OCI-LY7 (cell line): Measurements from ENCODE around the gene PKD1. TPM values are rescaled to one million over a fixed set of nuclear protein-coding genes. Genes with fewer than 3 reads are reported as not detected.

Experiments
- BruUV-seq: library from RNA; stranded (reverse); fragments of 400-500 nt; replicated peaks from 2 replicates; lab custom pipeline; 2021; lab: Mats Ljungman, UMichigan
- CTCF ChIA-PET: fragments of 300-600 bp; sonication (Branson Sonifier 250); formaldehyde crosslinking; loops from one replicate; lab custom pipeline; 2022; ENCODE audit warnings: antibody characterized with exemption; ENCODE audit not compliant: unreplicated experiment; lab: Charles Lee
- POLR2A ChIA-PET: fragments of 300-600 bp; sonication (Branson Sonifier 250); formaldehyde crosslinking; loops from one replicate; lab custom pipeline; 2022; ENCODE audit warnings: antibody characterized with exemption; lab: Charles Lee
- DNase-seq: peaks from one replicate; pipeline ENCODE4 v3.0.0-alpha.2; 2015; ENCODE audit warnings: low spot score
- H2AFZ ChIP-seq: fragments of 200-600 bp; sonication (generic), shearing (Covaris generic); 2 replicates; pipeline ENCODE4 v1.6.1; 2014; ENCODE audit warnings: mild to moderate bottlenecking, antibody characterized with exemption, low read length, moderate library complexity
- H3K27ac ChIP-seq: fragments of 200-600 bp; sonication (generic); 2 replicates; pipeline ENCODE4 v1.5.1; 2014; ENCODE audit warnings: mixed run types, low read depth, mild to moderate bottlenecking, moderate library complexity, low read length, inconsistent platforms; ENCODE audit not compliant: poor library complexity, severe bottlenecking
- H3K36me3 ChIP-seq: fragments of 200-600 bp; sonication (generic); 2 replicates; pipeline ENCODE4 v1.6.1; 2014; ENCODE audit warnings: mild to moderate bottlenecking, antibody characterized with exemption, low read length, moderate library complexity, mixed read lengths; ENCODE audit not compliant: insufficient read depth
- H3K4me1 ChIP-seq: fragments of 200-600 bp; sonication (generic); 2 replicates; pipeline ENCODE4 v1.5.1; 2014; ENCODE audit warnings: mild to moderate bottlenecking, low read length; ENCODE audit not compliant: insufficient read depth, poor library complexity, severe bottlenecking
- H3K4me2 ChIP-seq: fragments of 200-600 bp; sonication (generic); 2 replicates; pipeline ENCODE4 v1.6.1; 2014; ENCODE audit warnings: mild to moderate bottlenecking, low read length
- H3K4me3 ChIP-seq: fragments of 200-600 bp; sonication (generic); 2 replicates; pipeline ENCODE4 v1.5.1; 2014; ENCODE audit warnings: mild to moderate bottlenecking, low read depth, low read length; ENCODE audit not compliant: poor library complexity, severe bottlenecking
- H3K79me2 ChIP-seq: fragments of 200-600 bp; sonication (generic); 2 replicates; pipeline ENCODE4 v1.6.1; 2016; ENCODE audit warnings: low read depth, mild to moderate bottlenecking, low read length, moderate library complexity, mixed read lengths; ENCODE audit not compliant: insufficient read depth
- H3K9me2 ChIP-seq: fragments of 200-600 bp; sonication (generic); 2 replicates; pipeline ENCODE4 v1.6.1; 2016; ENCODE audit warnings: mild to moderate bottlenecking, low read length, mixed read lengths; ENCODE audit not compliant: insufficient read depth
- H3K9me3 ChIP-seq: fragments of 200-600 bp; sonication (generic); 2 replicates; pipeline ENCODE4 v1.6.1; 2014; ENCODE audit warnings: mild to moderate bottlenecking, mixed run types, low read length, mixed read lengths
- H4K20me1 ChIP-seq: fragments of 200-600 bp; sonication (generic); 2 replicates; pipeline ENCODE4 v1.6.1; 2014; ENCODE audit warnings: mild to moderate bottlenecking, antibody characterized with exemption, low read length, moderate library complexity, mixed read lengths; ENCODE audit not compliant: insufficient read depth
- EZH2phosphoT487 ChIP-seq: fragments of 200-600 bp; sonication (generic); IDR thresholded peaks from 2 replicates; pipeline ENCODE4 v1.6.1; 2018; ENCODE audit warnings: low read depth, borderline replicate concordance, mild to moderate bottlenecking, mixed run types, antibody characterized with exemption, low read length, moderate library complexity, mixed read lengths
- intact Hi-C: fragments of 100-400 bp; cut with micrococcal nuclease; formaldehyde crosslinking; loops from one replicate; pipeline ENCODE4 v1.10.0; 2022; ENCODE audit not compliant: unreplicated experiment
- total RNA-seq, 2 experiments: library from RNA; depleted of rRNA in 1 of 2; stranded (reverse); fragments of >200 nt in 1 of 2; shearing (Covaris generic) in 1 of 2; gene quantifications; 2 replicates each; pipeline ENCODE4 v1.2.3, GENCODE V29; 2014 to 2022
- TF ChIP-seq, protein P1 (sequence below): fragments of 200-600 bp; sonication (generic); conservative IDR thresholded peaks from 2 replicates; pipeline ENCODE4 v1.5.1; 2014; ENCODE audit warnings: mild to moderate bottlenecking, antibody characterized with exemption, low read length, moderate library complexity, mixed read lengths

PKD1 gene
- total RNA-seq, 2 experiments from 2014 or later, result 87.4 to 112 TPM

DNA sequence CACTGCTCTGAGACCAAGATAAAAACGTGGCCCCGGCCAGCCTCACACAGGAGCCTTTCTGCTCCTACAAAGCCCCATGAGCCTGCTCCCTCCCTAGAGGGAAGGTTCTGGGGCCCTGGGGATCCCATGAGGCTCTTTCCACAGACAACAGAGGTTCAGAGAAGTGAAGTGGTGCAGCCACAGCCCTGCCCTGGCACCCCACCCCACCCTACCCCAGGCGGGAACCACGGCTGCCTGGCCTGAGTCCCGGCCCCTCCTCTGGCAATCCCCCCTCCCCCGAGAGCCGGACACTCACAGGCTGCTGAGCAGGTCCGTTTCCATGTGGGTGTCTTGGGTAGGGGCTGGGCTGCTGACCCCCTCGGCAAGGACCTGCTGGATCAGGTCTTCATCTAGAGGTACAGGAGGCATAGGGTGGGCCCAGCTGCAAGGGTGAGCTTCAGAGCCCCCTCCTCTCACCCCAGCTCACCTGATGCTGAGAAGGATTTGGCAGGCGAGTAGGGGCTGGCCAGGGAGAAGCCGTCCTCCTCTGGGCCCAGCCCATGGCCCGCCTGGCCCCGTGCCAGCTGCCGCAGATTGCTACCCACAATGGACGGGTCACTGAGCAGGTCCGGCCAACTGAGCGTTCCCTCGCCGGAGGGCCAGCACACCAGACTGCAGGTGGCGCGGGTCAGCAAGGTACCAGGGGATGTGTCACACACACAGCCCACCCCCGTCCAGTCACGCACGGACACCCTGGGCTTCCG lies 38.7 kb downstream of the PKD1 start:
- POLR2A ChIA-PET, result interaction anchor here (0.6 kb wide), 1 partner anchor 829 kb away, joined by 3 read pairs; no protein-coding TSS in a partner anchor
- Histone ChIP-seq H4K20me1 (no peaks in the 10 kb centered on the region), H3K4me3 (no peak overlapping the region), H3K79me2 (no peaks in the 10 kb centered on the region), H3K9me2 (no peaks in the 10 kb centered on the region), H3K4me2 (no peak overlapping the region), H2AFZ (no peak overlapping the region), H3K9me3 (no peaks in the 10 kb centered on the region), H3K4me1 (no peaks in the 10 kb centered on the region), H3K36me3 (no peaks in the 10 kb centered on the region), H3K27ac (no peak overlapping the region)
- no peak for DNase-seq
- no TSS peak for BruUV-seq
- TF ChIP-seq, protein P1, sequence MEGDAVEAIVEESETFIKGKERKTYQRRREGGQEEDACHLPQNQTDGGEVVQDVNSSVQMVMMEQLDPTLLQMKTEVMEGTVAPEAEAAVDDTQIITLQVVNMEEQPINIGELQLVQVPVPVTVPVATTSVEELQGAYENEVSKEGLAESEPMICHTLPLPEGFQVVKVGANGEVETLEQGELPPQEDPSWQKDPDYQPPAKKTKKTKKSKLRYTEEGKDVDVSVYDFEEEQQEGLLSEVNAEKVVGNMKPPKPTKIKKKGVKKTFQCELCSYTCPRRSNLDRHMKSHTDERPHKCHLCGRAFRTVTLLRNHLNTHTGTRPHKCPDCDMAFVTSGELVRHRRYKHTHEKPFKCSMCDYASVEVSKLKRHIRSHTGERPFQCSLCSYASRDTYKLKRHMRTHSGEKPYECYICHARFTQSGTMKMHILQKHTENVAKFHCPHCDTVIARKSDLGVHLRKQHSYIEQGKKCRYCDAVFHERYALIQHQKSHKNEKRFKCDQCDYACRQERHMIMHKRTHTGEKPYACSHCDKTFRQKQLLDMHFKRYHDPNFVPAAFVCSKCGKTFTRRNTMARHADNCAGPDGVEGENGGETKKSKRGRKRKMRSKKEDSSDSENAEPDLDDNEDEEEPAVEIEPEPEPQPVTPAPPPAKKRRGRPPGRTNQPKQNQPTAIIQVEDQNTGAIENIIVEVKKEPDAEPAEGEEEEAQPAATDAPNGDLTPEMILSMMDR, result no peak
- TF ChIP-seq EZH2phosphoT487, result no peak
- intact Hi-C loops, result no loop called here
- CTCF ChIA-PET, result no interaction called here

DNA sequence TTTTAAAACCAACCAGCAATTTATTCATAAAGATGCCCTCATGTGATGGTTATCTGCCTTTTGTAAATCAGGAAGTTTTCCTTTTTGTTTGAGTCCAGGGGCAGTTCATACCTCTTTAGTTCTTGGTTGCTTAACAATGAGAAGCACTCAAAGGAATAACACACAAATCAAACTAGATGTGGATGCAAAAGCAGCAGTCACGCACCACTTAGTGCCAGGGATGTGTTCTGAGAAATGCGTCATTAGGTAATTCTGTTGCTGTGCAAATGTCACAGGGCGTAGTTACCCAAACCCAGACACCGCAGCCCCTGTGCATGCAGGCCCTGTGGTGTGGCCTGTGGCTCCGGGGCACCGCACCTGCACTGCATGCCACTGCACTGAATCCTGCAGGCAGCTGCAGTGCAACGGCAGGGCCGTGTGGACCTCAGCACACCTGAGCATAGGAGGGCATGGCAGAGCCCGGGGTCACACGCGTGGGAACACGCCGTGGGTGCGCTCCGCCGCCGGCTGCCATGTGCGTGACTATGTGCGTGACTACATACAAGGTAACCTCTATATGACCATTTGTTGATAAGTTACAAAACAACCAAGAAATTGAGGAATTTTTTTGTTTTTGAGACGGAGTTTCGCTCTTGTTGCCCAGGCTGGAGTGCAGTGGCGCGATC lies 39.6 kb downstream of the PKD1 start:
- TF ChIP-seq EZH2phosphoT487, result no peak
- TF ChIP-seq, protein P1, result no peak
- Histone ChIP-seq H3K27ac (no peak overlapping the region), H2AFZ (no peak overlapping the region), H3K79me2 (no peaks in the 10 kb centered on the region), H3K36me3 (no peaks in the 10 kb centered on the region), H3K4me3 (no peak overlapping the region), H3K9me2 (no peaks in the 10 kb centered on the region), H3K4me1 (no peaks in the 10 kb centered on the region), H4K20me1 (no peaks in the 10 kb centered on the region), H3K4me2 (no peak overlapping the region), H3K9me3 (no peaks in the 10 kb centered on the region)
- intact Hi-C loops, result no loop called here
- no TSS peak for BruUV-seq
- DNase-seq, result no peak
- ChIA-PET POLR2A (no interaction called here), CTCF (no interaction called here)
